Caco-2 (cell line): ENCODE measurements around the gene TMEM198. TPM values are rescaled to one million over a fixed set of nuclear protein-coding genes. Genes with fewer than 3 reads are reported as not detected.

Experiments
- BruUV-seq: library from RNA; stranded (reverse); fragments of 400-500 nt; replicated peaks from 2 replicates; lab custom pipeline; 2021; lab: Mats Ljungman, UMichigan
- CTCF ChIA-PET: fragments of 300-600 bp; sonication (Branson Sonifier 250); formaldehyde crosslinking; loops from one replicate; lab custom pipeline; 2022; ENCODE audit warnings: antibody characterized with exemption; lab: Charles Lee
- POLR2A ChIA-PET: fragments of 300-600 bp; sonication (Branson Sonifier 250); formaldehyde crosslinking; loops from one replicate; lab custom pipeline; 2022; ENCODE audit warnings: antibody characterized with exemption; lab: Charles Lee
- DNase-seq, 2 experiments: peaks; one replicate each; pipeline versions ENCODE4 v3.0.0 to v3.0.0-alpha.2; 2020 to 2022
- H3K27me3 ChIP-seq: replicated peaks from 2 replicates; pipeline ENCODE4 v1.6.0; 2011; ENCODE audit warnings: low read length; ENCODE audit not compliant: control insufficient read depth, insufficient read depth
- H3K36me3 ChIP-seq: 2 replicates; pipeline ENCODE4 v1.5.1; 2011; ENCODE audit warnings: low read length; ENCODE audit not compliant: control insufficient read depth, insufficient read depth
- H3K4me1 ChIP-seq: fragments of 250-450 bp; sonication (Bioruptor Pico); 2 replicates; pipeline ENCODE4 v1.5.1; 2020; ENCODE audit warnings: mild to moderate bottlenecking
- H3K4me3 ChIP-seq: 2 replicates; pipeline ENCODE4 v1.5.1; 2011; ENCODE audit warnings: low read depth, mild to moderate bottlenecking, control low read depth, low read length
- H3K9me3 ChIP-seq: fragments of 250-450 bp; sonication (Bioruptor Pico); 2 replicates; pipeline ENCODE4 v1.5.1; 2020; ENCODE audit warnings: mild to moderate bottlenecking, moderate library complexity
- H3K27ac Mint-ChIP-seq: one replicate; pipeline ENCODE4 v1.8.0; 2022; ENCODE audit warnings: mixed read lengths; ENCODE audit not compliant: unreplicated experiment
- H3K27me3 Mint-ChIP-seq: one replicate; pipeline ENCODE4 v1.8.0; 2022; ENCODE audit warnings: mixed read lengths; ENCODE audit not compliant: insufficient read depth, unreplicated experiment
- H3K36me3 Mint-ChIP-seq: one replicate; pipeline ENCODE4 v1.8.0; 2022; ENCODE audit warnings: mild to moderate bottlenecking, mixed read lengths; ENCODE audit not compliant: insufficient read depth, unreplicated experiment
- H3K4me1 Mint-ChIP-seq: one replicate; pipeline ENCODE4 v1.8.0; 2022; ENCODE audit warnings: low read depth, mixed read lengths; ENCODE audit not compliant: unreplicated experiment
- H3K4me3 Mint-ChIP-seq: one replicate; pipeline ENCODE4 v1.8.0; 2022; ENCODE audit warnings: mild to moderate bottlenecking, moderate library complexity, mixed read lengths; ENCODE audit not compliant: unreplicated experiment
- H3K9me3 Mint-ChIP-seq: one replicate; pipeline ENCODE4 v1.8.0; 2022; ENCODE audit warnings: mixed read lengths; ENCODE audit not compliant: unreplicated experiment
- CTCF ChIP-seq, 2 experiments: fragments of 200-600 bp in 1 of 2; IDR thresholded peaks; 1 replicate in 1 of 2; 2 replicates in 1 of 2; pipeline versions ENCODE4 v1.5.1 to v1.8.0; 2011 to 2022; ENCODE audit warnings: antibody characterized with exemption in 1 of 2, control low read depth in 1 of 2, inconsistent platforms in 1 of 2, low read depth in 1 of 2, low read length in 1 of 2, mild to moderate bottlenecking in 1 of 2, moderate library complexity in 1 of 2; ENCODE audit not compliant: insufficient read depth in 1 of 2, severe bottlenecking in 1 of 2, unreplicated experiment in 1 of 2
- intact Hi-C: fragments of 100-400 bp; cut with micrococcal nuclease; formaldehyde crosslinking; loops from one replicate; pipeline ENCODE4 v1.10.0; 2022; ENCODE audit not compliant: unreplicated experiment
- total RNA-seq: library from RNA; stranded (reverse); gene quantifications from 2 replicates; pipeline ENCODE4 v1.2.3, GENCODE V29; 2022

The TMEM198 gene
- total RNA-seq, 1 experiment from 2014 or later, result 8.5 TPM

GRCh38 chr2:219595256-219595655, 51.4 kb downstream of the TMEM198 start:
- Histone ChIP-seq H3K27me3 (no peaks in the 10 kb centered on the region), H3K9me3 (no peaks in the 10 kb centered on the region), H3K4me3 (no peak overlapping the region), H3K4me1 (peaks cover 23% of the 10 kb centered on the region), H3K36me3 (no peaks in the 10 kb centered on the region)
- no peak for DNase-seq
- Mint-ChIP-seq H3K36me3 (peaks cover 14% of the 10 kb centered on the region), H3K9me3 (no peaks in the 10 kb centered on the region), H3K4me1 (no peaks in the 10 kb centered on the region), H3K27ac (peak overlapping the region; percentile 61), H3K27me3 (peaks cover 2% of the 10 kb centered on the region), H3K4me3 (no peak overlapping the region)
- TF ChIP-seq CTCF (IDR thresholded peaks at IDR 0.05; ENCODE audit: insufficient read depth in 1 of 2, low read depth in 1 of 2, low read length in 1 of 2, severe bottlenecking in 1 of 2, unreplicated experiment in 1 of 2), result no peak
- CTCF ChIA-PET, result no interaction called here
- intact Hi-C loops, result loop anchor here (5.0 kb wide), 1 partner anchor 33 kb away; no protein-coding TSS in a partner anchor
- BruUV-seq, result no TSS peak
- POLR2A ChIA-PET, result no interaction called here

GRCh38 chr2:219596954-219597551, 53.2 kb downstream of the TMEM198 start:
- ChIA-PET CTCF (interaction anchor here (0.6 to 2.8 kb wide), 13 partner anchors 13 to 220 kb away, joined by 3 to 11 read pairs (median 4); partner anchors contain the start of genes CHPF, DNPEP, GMPPA and OBSL1), POLR2A (interaction anchor here (0.6 to 2.3 kb wide), 9 partner anchors 19 to 209 kb away, joined by 3 to 13 read pairs (median 6); partner anchors contain the start of genes DNPEP, GMPPA, INHA and OBSL1)
- Histone ChIP-seq H3K9me3 (no peaks in the 10 kb centered on the region), H3K4me3 (peak overlapping the region; percentile 72), H3K27me3 (no peaks in the 10 kb centered on the region), H3K4me1 (peaks cover 23% of the 10 kb centered on the region), H3K36me3 (no peaks in the 10 kb centered on the region)
- peak overlapping the region; percentile 98 for H3K27ac Mint-ChIP-seq
- no peaks in the 10 kb centered on the region for H3K9me3 Mint-ChIP-seq
- peak overlapping the region; percentile 96 for H3K4me3 Mint-ChIP-seq
- TSS peak; percentile 91 for BruUV-seq
- intact Hi-C loops, result loop anchor here (1.0 to 5.0 kb wide), 3 partner anchors 26 to 99 kb away; partner anchors contain the start of genes GMPPA and OBSL1
- H3K4me1 Mint-ChIP-seq, result no peaks in the 10 kb centered on the region
- no peak for DNase-seq
- no peak for TF ChIP-seq CTCF (IDR thresholded peaks at IDR 0.05; ENCODE audit: insufficient read depth in 1 of 2, low read depth in 1 of 2, low read length in 1 of 2, severe bottlenecking in 1 of 2, unreplicated experiment in 1 of 2)
- peaks cover 2% of the 10 kb centered on the region for H3K27me3 Mint-ChIP-seq
- H3K36me3 Mint-ChIP-seq, result peaks cover 14% of the 10 kb centered on the region

- no peak for TF ChIP-seq CTCF (IDR thresholded peaks at IDR 0.05; ENCODE audit: insufficient read depth in 1 of 2, low read depth in 1 of 2, low read length in 1 of 2, severe bottlenecking in 1 of 2, unreplicated experiment in 1 of 2)
- ChIA-PET CTCF (interaction anchor here (0.6 to 2.8 kb wide), 15 partner anchors 14 to 220 kb away, joined by 3 to 11 read pairs (median 4); partner anchors contain the start of genes CHPF, DNPEP, GMPPA and OBSL1), POLR2A (interaction anchor here (0.6 to 2.3 kb wide), 15 partner anchors 9 to 209 kb away, joined by 3 to 13 read pairs (median 4); partner anchors contain the start of genes DNPEP, GMPPA, INHA and OBSL1)
- peak within 1 kb of the TSS; percentile 72 for H3K4me3 ChIP-seq
- H3K36me3 Mint-ChIP-seq, result peaks cover 14% of the 10 kb centered on the region
- intact Hi-C loops, result loop anchor here (1.0 to 5.0 kb wide), 5 partner anchors 26 to 99 kb away; partner anchors contain the start of genes CHPF, GMPPA and OBSL1
- H3K4me3 Mint-ChIP-seq, result peak within 1 kb of the TSS; percentile 96
- H3K27me3 ChIP-seq, result no peaks in the 10 kb centered on the region
- H3K4me1 Mint-ChIP-seq, result no peaks in the 10 kb centered on the region
- H3K4me1 ChIP-seq, result peaks cover 23% of the 10 kb centered on the region
- DNase-seq, result peak; percentile 97 to 99
- H3K36me3 ChIP-seq, result no peaks in the 10 kb centered on the region
- H3K9me3 ChIP-seq, result no peaks in the 10 kb centered on the region
- H3K27me3 Mint-ChIP-seq, result no peaks in the 10 kb centered on the region
- H3K27ac Mint-ChIP-seq, result peak within 1 kb of the TSS; percentile 98
- no peaks in the 10 kb centered on the region for H3K9me3 Mint-ChIP-seq
- BruUV-seq, result no TSS peak
Measured at GRCh38 chr2:219597552-219598307, 53.9 kb downstream of the TMEM198 start, which contains the start of gene STK11IP. TSS of gene STK11IP (plus strand) at chr2:219597857. CDS start at chr2:219598120, 263 bp downstream.
